K562 (cell line): ENCODE data around the gene WDR47. TPM values are rescaled to one million over a fixed set of nuclear protein-coding genes. Genes with fewer than 3 reads are reported as not detected.

Source experiments
- ARID1B ChIP-seq: fragments of 450-650 bp; IDR thresholded peaks from 2 replicates; pipeline ENCODE4 v1.6.1; 2016; ENCODE audit warnings: antibody characterized with exemption, mild to moderate bottlenecking, inconsistent platforms
- BACH1 ChIP-seq: fragments of 200-800 bp; sonication (Bioruptor generic); IDR thresholded peaks from 2 replicates; pipeline ENCODE4 v1.6.1; 2016; ENCODE audit warnings: missing genetic modification characterization, missing compliant biosample characterization
- BDP1 ChIP-seq: IDR thresholded peaks from 3 replicates; pipeline ENCODE4 v1.6.1; 2011; ENCODE audit not compliant: insufficient read length, insufficient read depth
- HNRNPUL1 ChIP-seq: fragments of 200-400 bp; formaldehyde crosslinking; IDR thresholded peaks from 2 replicates; pipeline ENCODE4 v1.6.1; 2017; ENCODE audit warnings: low read length
- JUN ChIP-seq, 2 experiments: sonication (generic) in 1 of 2; formaldehyde crosslinking in 1 of 2; IDR thresholded peaks; 2 replicates each; pipeline versions ENCODE4 v1.6.1 to v1.8.0; 2012 to 2022; ENCODE audit warnings: borderline replicate concordance in 2 of 2, mild to moderate bottlenecking in 2 of 2, improper control_type of control experiment in 1 of 2, low read depth in 1 of 2, low read length in 1 of 2, missing genetic modification reagents in 1 of 2
- KDM5B ChIP-seq: fragments of 200-600 bp; sonication (generic); IDR thresholded peaks from 2 replicates; pipeline ENCODE4 v1.6.1; 2012; ENCODE audit warnings: low read depth, mild to moderate bottlenecking, moderate library complexity, low read length, control low read depth, inconsistent platforms; ENCODE audit not compliant: insufficient replicate concordance
- NR4A1 ChIP-seq, 2 experiments: fragments of 250-450 bp in 1 of 2; fragments of 450-650 bp in 1 of 2; sonication (Bioruptor Pico) in 1 of 2; IDR thresholded peaks; 2 replicates each; pipeline versions ENCODE4 v1.4.0 to v1.6.1; 2016 to 2020; ENCODE audit warnings: mild to moderate bottlenecking in 2 of 2, missing compliant biosample characterization in 1 of 2, missing genetic modification characterization in 1 of 2, moderate library complexity in 1 of 2
- PML ChIP-seq: IDR thresholded peaks from 2 replicates; pipeline ENCODE4 v1.6.1; 2012; ENCODE audit warnings: low read length, inconsistent platforms
- RAD21 ChIP-seq, 2 experiments: fragments of 250-450 bp in 1 of 2; fragments of 450-650 bp in 1 of 2; sonication (Bioruptor Pico) in 1 of 2; formaldehyde crosslinking in 1 of 2; IDR thresholded peaks in 1 of 2; conservative IDR thresholded peaks in 1 of 2; 2 replicates each; pipeline versions ENCODE4 v1.4.0 to v1.8.0; 2020 to 2022; ENCODE audit warnings: mild to moderate bottlenecking in 2 of 2, moderate library complexity in 1 of 2
- SRSF7 ChIP-seq: fragments of 200-400 bp; formaldehyde crosslinking; optimal IDR thresholded peaks from 2 replicates; pipeline ENCODE3; 2017; ENCODE audit warnings: mild to moderate bottlenecking, low read depth, low read length
- ZNF124 ChIP-seq: sonication (generic); formaldehyde crosslinking; IDR thresholded peaks from 2 replicates; pipeline ENCODE4 v1.8.1; 2022; ENCODE audit warnings: missing genetic modification reagents
- ZNF140 ChIP-seq: fragments of 250-450 bp; sonication (Bioruptor Pico); IDR thresholded peaks from 2 replicates; pipeline ENCODE4 v1.8.0; 2021; ENCODE audit warnings: moderate library complexity, mild to moderate bottlenecking, inconsistent platforms
- ZNF184 ChIP-seq: sonication (generic); formaldehyde crosslinking; IDR thresholded peaks from 2 replicates; pipeline ENCODE4 v1.5.0; 2020; ENCODE audit warnings: missing genetic modification reagents
- ZNF551 ChIP-seq: fragments of 250-450 bp; sonication (Bioruptor Pico); IDR thresholded peaks from 2 replicates; pipeline ENCODE4 v1.5.0; 2021; ENCODE audit warnings: mild to moderate bottlenecking, moderate library complexity
- ZNF699 ChIP-seq: fragments of 250-450 bp; sonication (Bioruptor Pico); IDR thresholded peaks from 2 replicates; pipeline ENCODE4 v1.8.0; 2021; ENCODE audit warnings: mild to moderate bottlenecking, moderate library complexity; ENCODE audit not compliant: insufficient replicate concordance
- ZNF785 ChIP-seq: fragments of 250-450 bp; sonication (Bioruptor Pico); IDR thresholded peaks from 2 replicates; pipeline ENCODE4 v1.4.0; 2020; ENCODE audit warnings: mild to moderate bottlenecking
- polyA plus RNA-seq, 8 experiments: library from polyadenylated mRNA; depleted of rRNA in 4 of 8; stranded (reverse) in 5 of 8; unstranded in 3 of 8; fragments of >200 nt; fragmentation: Nextera tagmentation in 2 of 8; fragmentation: Illumina TruSeq in 1 of 8; extraction: Ambion mirVana in 2 of 8; extraction: Trizol in 1 of 8; gene quantifications; 2 replicates each; pipeline versions ENCODE4 v1.2.1 to v1.2.3, GENCODE V29; 2011 to 2014; ENCODE audit warnings: inconsistent platforms in 1 of 8, missing spikeins in 1 of 8
- total RNA-seq, 7 experiments: library from RNA; depleted of rRNA in 6 of 7; stranded (reverse); fragments of >200 nt in 6 of 7; fragmentation: Illumina TruSeq in 2 of 7; extraction: Trizol in 2 of 7; gene quantifications; 2 replicates each; pipeline versions ENCODE4 v1.2.1 to v1.2.3, GENCODE V29; 2011 to 2021; ENCODE audit warnings: low replicate concordance in 1 of 7
- TF ChIP-seq, protein P1 (sequence below): sonication (generic); formaldehyde crosslinking; IDR thresholded peaks from 2 replicates; pipeline ENCODE4 v1.8.1; 2023; ENCODE audit warnings: mild to moderate bottlenecking, missing genetic modification reagents
- TF ChIP-seq, protein P2 (sequence below): fragments of 250-450 bp; sonication (Bioruptor Pico); IDR thresholded peaks from 2 replicates; pipeline ENCODE4 v1.6.1; 2021; ENCODE audit warnings: mild to moderate bottlenecking
- TF ChIP-seq, protein P3 (sequence below): sonication (generic); formaldehyde crosslinking; IDR thresholded peaks from 2 replicates; pipeline ENCODE4 v1.8.0; 2023; ENCODE audit warnings: mild to moderate bottlenecking, missing genetic modification reagents
- TF ChIP-seq, protein P4 (sequence below), 2 experiments: IDR thresholded peaks; 2 replicates each; pipeline ENCODE4 v1.6.1; 2012; ENCODE audit warnings: improper control_type of control experiment in 2 of 2, low read depth in 2 of 2, low read length in 2 of 2, borderline replicate concordance in 1 of 2

The WDR47 gene
- total and polyA plus RNA-seq, 9 of the 15 experiments (the other 6 are each of a cell fraction or from before 2014, with no cell fraction given) = 1.3 to 10.1 (median 4.9) TPM

DNA sequence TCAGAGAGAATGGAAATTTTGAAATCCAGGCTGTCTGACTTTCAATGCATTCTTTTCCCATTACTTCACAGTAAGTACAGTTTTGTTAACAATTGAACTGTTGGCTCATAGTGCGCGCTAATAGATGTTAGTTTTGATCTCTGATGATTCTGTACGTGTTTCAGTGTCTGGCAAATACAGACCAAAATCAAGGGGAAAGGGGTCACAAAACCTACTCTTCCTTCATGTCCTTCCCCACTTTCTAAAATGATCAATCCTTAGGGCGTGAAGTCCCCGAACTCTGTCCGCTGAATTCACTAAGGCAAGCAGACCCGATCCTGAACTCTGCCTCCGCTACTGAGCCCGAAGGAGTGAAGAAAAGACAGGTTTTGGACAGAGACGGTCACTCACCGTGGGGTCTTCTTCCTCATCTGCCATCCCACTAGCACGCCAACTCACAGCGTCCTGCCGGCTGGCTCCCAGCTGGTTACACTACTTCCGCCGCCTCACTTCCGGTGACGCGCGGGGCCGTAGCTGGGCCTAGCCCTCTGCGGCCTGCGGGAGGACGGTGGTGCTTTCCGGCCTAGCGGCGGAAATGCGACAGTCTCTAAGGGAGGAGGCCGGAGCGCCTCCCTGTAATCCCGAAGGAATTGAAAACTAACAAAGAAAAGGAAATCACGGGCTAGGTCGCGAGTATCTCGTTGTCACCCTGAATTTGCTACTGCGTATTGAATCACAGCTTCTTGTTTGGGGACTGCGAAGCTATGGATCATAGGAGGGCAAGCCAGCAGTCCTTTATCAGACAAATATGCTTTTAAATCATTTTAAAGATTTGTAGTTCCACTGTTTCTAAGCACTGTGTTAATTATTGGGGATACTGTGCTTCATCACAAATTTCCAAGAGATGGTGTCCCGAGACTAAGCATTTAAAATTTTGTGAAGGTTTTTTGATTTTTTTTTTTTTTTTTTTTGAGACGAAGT lies 33.9 kb upstream of the WDR47 start, which contains the start of gene TAF13 (continued):
- no peak for TF ChIP-seq HNRNPUL1
- TF ChIP-seq, protein P1, sequence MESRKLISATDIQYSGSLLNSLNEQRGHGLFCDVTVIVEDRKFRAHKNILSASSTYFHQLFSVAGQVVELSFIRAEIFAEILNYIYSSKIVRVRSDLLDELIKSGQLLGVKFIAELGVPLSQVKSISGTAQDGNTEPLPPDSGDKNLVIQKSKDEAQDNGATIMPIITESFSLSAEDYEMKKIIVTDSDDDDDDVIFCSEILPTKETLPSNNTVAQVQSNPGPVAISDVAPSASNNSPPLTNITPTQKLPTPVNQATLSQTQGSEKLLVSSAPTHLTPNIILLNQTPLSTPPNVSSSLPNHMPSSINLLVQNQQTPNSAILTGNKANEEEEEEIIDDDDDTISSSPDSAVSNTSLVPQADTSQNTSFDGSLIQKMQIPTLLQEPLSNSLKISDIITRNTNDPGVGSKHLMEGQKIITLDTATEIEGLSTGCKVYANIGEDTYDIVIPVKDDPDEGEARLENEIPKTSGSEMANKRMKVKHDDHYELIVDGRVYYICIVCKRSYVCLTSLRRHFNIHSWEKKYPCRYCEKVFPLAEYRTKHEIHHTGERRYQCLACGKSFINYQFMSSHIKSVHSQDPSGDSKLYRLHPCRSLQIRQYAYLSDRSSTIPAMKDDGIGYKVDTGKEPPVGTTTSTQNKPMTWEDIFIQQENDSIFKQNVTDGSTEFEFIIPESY = no peak
- no peak for TF ChIP-seq ZNF184 (CRISPR knock-in tag)
- TF ChIP-seq ZNF124 (CRISPR knock-in tag) = no peak
- TF ChIP-seq SRSF7 = no peak
- no peak for TF ChIP-seq BDP1
- TF ChIP-seq, protein P2, sequence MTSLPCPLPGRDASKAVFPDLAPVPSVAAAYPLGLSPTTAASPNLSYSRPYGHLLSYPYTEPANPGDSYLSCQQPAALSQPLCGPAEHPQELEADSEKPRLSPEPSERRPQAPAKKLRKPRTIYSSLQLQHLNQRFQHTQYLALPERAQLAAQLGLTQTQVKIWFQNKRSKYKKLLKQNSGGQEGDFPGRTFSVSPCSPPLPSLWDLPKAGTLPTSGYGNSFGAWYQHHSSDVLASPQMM = no peak
- TF ChIP-seq, protein P3, sequence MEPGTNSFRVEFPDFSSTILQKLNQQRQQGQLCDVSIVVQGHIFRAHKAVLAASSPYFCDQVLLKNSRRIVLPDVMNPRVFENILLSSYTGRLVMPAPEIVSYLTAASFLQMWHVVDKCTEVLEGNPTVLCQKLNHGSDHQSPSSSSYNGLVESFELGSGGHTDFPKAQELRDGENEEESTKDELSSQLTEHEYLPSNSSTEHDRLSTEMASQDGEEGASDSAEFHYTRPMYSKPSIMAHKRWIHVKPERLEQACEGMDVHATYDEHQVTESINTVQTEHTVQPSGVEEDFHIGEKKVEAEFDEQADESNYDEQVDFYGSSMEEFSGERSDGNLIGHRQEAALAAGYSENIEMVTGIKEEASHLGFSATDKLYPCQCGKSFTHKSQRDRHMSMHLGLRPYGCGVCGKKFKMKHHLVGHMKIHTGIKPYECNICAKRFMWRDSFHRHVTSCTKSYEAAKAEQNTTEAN (CRISPR knock-in tag) = no peak
- TF ChIP-seq ZNF551 (CRISPR knock-in tag) = no peak
- TF ChIP-seq RAD21 (CRISPR knock-in tag; conservative IDR thresholded peaks at IDR 0.05 in 1 of 2, IDR thresholded peaks at IDR 0.05 in 1 of 2) = 0 out of 4 replicates have a peak, but pooled peaks of 1 of the 2 experiments have one; percentile 13
- TF ChIP-seq PML = peak; percentile 88
- no peak for TF ChIP-seq ZNF699
- TF ChIP-seq ZNF785 (CRISPR knock-in tag) = no peak
- TF ChIP-seq JUN (IDR thresholded peaks at IDR 0.05; ENCODE audit: borderline replicate concordance, low read depth, low read length) = 0 out of 2 replicates have a peak, but pooled peaks have one; percentile 54
- TF ChIP-seq JUN (CRISPR knock-in tag; IDR thresholded peaks at IDR 0.05; ENCODE audit: borderline replicate concordance) = no peak; the same call in 1 of the 2 replicates
- TF ChIP-seq BACH1 = no peak; the same call in 1 of the 2 replicates
- peak; percentile 58; the same call in 1 of the 2 replicates for TF ChIP-seq NR4A1 (CRISPR knock-in tag; IDR thresholded peaks at IDR 0.05)
- TF ChIP-seq NR4A1 (tag; IDR thresholded peaks at IDR 0.05) = no peak
- TF ChIP-seq KDM5B = peak; percentile 97
- no peak for TF ChIP-seq ZNF140 (CRISPR knock-in tag)
- TF ChIP-seq ARID1B = peak; percentile 21
- TF ChIP-seq, protein P4, sequence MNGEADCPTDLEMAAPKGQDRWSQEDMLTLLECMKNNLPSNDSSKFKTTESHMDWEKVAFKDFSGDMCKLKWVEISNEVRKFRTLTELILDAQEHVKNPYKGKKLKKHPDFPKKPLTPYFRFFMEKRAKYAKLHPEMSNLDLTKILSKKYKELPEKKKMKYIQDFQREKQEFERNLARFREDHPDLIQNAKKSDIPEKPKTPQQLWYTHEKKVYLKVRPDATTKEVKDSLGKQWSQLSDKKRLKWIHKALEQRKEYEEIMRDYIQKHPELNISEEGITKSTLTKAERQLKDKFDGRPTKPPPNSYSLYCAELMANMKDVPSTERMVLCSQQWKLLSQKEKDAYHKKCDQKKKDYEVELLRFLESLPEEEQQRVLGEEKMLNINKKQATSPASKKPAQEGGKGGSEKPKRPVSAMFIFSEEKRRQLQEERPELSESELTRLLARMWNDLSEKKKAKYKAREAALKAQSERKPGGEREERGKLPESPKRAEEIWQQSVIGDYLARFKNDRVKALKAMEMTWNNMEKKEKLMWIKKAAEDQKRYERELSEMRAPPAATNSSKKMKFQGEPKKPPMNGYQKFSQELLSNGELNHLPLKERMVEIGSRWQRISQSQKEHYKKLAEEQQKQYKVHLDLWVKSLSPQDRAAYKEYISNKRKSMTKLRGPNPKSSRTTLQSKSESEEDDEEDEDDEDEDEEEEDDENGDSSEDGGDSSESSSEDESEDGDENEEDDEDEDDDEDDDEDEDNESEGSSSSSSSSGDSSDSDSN (IDR thresholded peaks at IDR 0.05; ENCODE audit: borderline replicate concordance in 1 of 2, low read depth in 2 of 2, low read length in 2 of 2) = no peak
